DMS79 treated with DMSO at 0.1 percent for 48 hours (cell line): Measurements from ENCODE around the gene RAB40C.

Experiments
- DNase-seq: peaks from one replicate; lab custom pipeline; 2025; lab: John Stamatoyannopoulos, UW

Gene RAB40C

DNA sequence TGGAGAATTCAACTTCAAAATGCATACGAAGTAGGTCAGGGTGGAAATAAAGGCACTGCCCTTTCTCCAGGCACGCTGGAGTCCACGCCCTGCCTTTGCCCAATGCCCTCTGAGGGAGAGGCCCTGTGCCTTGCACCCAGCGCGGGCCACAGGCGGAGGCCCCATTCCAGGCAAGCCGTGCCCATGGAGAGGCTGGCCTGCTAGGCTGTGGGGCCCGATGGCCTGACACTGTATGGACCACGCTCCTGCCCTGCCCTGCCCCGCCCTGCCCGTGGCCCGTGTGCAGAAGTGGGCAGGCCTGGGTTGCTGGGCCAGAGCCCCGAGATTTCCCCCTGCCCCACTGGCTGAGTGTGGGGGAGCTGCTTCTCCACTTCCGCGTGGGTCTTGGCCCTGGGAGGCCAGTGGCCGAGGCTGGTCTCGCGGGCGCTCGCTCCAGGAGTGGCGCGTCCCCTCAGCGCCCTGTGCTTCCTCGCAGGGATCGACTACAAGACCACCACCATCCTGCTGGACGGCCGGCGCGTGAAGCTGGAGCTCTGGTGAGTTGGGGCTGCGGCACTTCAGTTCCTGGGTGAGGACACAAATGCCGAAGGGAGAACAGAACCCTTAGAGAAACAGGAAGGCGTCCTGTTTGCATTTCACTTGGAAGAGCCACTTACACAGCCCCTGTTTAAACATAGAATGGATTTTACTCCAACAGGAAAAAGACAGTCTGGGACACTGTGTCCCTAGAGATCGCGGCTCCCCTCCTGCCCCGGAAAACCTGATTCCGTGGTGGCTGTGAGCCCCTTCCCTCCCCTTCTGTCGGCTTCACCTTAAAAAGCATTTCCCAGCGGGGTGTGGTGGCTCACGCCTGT is 27.1 kb downstream of the RAB40C start:
- DNase-seq, result no peak

GRCh38 chr16:617855-618254 is 28.0 kb downstream of the RAB40C start:
- no peak for DNase-seq

- no peak for DNase-seq
These were observed 29.7 kb downstream of the RAB40C start for GRCh38 chr16:619476-620100.

DNA sequence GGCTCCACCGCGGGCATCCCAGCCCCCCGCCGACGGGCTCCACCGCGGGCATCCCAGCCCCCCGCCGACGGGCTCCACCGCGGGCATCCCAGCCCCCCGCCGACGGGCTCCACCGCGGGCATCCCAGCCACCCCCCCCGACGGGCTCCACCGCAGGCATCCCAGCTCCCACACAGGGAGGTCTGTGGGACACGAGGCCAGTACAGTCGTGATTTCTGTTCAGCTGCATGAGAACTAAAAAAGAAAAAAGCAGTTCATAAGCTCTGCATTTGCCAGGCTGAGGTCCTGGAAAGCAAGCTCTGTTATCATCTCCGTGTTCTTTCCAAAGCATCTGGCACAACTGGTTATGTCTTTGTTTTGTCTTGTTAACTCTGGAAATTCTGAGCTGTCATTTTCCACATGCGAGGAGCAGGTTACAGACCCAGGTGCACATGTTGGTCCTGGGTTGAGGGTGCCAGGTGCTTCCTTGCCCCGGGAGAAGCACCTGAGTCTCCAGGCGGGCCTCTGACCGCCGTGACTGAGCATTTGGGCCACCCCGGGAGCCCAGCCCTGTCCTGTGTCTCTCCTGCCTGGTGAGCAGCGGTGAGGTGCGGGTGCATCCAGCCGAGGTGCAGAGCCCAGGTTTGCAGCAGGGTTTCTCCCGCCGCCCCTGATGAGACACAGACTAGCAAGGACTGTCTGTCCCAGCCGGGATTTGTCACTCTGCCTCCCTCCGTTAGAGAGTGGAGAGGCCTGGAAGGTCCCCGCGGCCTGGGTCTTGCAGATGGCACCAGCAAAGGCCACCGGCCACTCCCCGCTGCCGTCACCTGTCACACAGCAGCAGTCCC is 31.0 kb downstream of the RAB40C start:
- DNase-seq, result no peak

DNA sequence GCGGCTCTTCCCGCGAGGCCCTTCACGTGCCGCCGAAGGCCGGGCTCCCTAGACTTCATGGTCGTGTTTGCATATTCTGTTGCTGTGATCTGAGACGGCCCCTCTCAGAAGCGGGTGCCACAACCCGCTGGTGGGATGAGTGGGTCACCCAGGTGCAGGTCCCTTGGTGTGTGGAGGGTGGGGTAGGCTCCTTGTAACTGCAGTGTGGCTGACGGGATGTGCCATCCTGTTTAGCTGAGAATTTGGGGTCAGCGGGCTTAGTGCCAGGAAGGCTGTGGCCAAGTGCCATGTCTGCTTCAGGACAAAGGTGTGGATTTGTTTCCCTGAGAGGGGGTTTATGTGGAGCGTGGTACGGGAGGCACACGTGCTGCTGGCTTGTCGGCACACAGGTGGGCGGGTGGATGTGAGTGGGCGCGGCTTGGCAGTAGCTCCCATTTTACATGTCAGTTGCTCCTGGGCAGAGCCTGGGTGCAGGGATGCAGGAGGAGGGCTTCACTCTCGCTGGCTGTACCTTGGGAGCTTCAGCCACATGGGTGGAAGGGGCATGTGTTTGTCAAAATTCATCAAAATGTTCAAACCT is 31.8 kb downstream of the RAB40C start:
- DNase-seq, result peak; percentile 64

GRCh38 chr16:622920-623280 is 33.0 kb downstream of the RAB40C start:
- no peak for DNase-seq

- no peak for DNase-seq
These were observed 34.7 kb downstream of the RAB40C start for GRCh38 chr16:624526-625070.

- DNase-seq, result no peak
These were observed 35.5 kb downstream of the RAB40C start for GRCh38 chr16:625117-625976.

DNA sequence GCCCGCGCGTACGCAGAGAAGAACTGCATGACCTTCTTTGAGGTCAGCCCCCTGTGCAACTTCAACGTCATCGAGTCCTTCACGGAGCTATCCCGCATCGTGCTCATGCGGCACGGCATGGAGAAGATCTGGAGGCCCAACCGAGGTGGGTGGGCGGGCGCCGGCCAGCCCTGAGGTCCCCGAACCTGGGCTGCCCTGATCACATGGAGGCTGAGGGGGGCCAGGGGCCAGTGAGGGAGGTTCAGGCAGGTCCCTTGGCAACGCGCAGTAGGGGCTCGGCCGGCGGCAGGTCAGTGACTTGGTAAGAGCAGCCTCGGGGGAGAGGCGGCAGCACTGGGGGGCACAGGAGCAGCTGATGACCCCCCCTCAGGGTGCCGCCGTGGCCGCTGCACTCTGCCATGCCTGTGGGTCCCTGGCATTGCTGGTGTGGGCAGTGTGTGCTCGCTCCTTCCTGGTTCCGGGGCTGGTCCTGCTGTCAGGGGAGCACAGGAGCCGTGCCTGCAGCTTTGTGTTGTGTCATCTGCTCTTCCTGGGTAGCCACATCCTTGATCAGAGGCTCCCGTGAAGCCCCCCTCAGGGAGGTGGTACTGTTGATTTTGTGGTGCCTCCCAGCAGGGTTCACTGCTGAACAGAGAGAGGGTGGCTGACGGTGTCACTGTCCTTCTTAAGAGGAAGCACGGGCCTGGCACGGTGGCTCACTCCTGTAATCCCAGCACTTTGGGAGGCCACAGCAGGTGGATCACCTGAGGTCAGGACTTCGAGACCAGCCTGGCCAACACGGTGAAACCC is 36.3 kb downstream of the RAB40C start:
- DNase-seq, result no peak

DNA sequence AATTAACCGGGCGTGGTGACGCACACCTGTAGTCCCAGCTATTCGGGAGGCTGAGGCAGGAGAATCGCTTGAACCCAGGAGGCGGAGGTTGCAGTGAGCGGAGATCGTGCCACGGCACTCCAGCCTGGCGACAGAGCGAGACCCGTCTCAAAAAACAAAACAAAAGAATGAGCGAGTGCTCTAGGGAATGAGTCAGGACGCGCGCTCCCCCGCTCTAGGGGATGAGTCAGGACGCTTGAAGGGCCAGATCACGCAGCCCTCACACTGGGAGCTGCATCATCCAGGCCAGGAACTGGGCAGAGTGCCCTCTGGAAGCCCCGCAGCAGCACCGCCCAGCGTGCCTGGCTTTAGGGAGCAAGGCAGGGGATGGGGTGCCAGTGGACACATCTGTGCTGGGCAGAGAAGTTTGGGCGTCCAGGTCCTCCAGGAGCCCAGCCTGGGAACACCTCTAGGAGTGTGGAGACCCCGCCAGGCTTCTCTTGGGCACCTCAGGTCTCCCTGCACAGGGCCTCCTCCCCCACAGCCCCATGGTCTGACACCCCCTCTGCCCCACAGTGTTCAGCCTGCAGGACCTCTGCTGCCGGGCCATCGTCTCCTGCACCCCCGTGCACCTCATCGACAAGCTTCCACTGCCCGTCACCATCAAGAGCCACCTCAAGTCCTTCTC is 37.1 kb downstream of the RAB40C start:
- no peak for DNase-seq

- DNase-seq, result no peak
These were observed 37.8 kb downstream of the RAB40C start for GRCh38 chr16:627454-628239.

DNA sequence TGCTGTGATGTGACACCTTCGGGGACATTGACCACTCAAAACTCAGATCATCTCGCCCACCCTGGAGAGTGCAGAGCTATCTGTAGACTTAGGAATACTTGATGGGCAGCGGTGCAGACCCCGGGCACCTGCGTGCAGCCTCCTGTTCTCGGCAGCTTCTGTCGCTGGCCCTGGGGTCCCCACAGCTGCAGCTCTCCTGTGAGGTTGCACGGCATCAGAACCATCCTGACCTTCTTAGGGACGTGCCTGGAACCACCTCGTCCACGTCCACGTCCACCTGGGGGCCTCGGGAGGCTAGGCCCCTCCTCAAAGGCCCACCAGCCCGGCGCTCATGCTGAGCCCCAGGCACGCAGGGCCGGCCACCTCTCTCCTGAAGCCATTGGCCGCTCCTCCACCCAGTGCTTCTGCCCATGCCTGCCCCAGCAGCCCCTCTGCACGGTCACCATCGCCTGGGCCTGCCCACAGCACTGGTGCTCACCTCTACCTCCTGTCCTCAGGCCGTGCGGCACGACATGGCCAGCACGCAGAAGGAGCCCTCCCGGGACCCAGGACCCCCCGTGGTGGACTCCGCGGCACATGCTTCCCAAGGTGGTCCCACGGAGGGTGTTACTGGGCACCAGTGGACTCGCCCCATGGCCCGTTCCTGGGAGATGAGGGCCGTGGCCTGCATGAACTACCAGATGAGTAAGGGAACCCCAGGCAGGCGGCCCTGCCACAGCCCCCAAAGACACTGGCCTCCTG is 38.6 kb downstream of the RAB40C start:
- DNase-seq, result no peak

GRCh38 chr16:629185-629832 is 39.4 kb downstream of the RAB40C start:
- no peak for DNase-seq

DNA sequence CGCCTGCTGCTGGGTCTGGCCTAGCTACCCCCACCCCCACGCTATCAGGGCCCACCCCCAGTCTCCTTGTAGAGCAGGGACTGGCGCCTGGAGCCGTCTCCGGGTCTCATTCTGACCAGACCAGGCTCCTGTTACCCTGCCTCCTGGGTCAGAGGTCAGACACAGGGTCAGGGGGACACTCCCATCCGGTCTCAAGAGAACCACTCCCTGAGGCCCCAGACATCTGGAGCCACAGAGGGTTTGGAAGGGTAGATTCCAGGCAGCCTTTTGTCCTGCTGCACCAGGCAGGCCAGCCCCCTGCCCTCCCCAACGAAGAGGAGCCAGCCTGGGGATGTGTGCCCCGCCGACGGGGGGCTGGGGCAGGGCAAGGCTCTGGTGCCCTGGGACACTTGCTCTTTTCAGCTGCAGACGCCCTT is 40.0 kb downstream of the RAB40C start:
- DNase-seq, result no peak

DNA sequence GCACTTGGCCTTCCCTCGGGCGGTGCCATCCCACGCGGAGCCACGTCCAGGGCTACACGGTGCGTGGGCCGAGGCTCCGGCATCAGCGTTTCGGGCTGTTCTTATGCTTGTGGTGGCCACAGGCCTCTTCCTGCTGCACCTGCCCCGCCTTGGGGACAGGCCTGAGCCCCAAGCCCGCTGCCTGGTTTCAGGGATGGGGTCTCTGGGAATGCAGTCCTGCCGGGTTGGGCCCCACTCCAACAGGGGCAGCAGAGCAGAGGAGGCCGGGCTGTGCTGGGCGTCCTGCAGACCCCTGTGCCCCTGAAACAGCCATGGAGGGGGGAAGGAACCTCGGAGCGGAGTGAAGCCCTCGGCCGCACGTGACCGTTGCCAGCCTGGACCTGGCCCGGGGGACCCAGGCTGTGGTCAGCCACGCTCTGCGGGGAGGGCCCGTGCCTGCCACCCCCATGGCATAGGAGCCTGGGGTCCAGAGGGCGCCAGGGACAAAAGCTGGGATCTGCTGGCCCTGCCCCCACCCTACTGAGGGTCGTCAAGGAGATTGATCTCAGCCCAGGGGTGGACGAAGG is 40.5 kb downstream of the RAB40C start:
- DNase-seq, result no peak

DNA sequence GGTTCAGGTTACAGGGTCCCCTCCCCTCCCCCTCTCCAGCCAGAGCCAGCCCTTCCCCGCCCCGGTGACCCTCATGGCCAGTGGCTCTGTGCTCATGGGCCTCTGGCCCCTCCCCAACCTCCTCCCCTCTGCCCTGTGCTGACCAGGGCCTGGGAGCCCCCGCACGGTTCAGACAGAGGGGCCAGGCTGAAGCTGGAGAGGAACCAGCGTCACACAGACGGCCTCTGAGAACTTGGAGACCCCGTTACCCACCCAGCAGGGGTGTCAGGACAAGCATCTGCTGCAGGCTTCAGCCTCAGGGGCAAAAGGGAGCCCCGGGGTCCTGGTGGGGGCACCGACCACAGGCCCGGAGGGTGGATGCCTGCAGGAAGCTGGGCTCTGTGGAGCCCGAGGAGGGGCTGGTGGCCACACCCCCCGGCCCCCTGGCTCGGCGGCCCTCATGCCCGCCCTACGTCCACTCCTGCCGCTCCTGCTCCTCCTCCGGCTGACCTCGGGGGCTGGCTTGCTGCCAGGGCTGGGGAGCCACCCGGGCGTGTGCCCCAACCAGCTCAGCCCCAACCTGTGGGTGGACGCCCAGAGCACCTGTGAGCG is 41.0 kb downstream of the RAB40C start, which contains the start of gene WFIKKN1:
WFIKKN1 (plus strand) TSS at position 171 of the 591 bp plus-strand sequence; CDS start at position 440, 269 bp downstream.
- no peak for DNase-seq
